H1 (cell line): Measurements from ENCODE around the gene MRPS9. TPM values are rescaled to one million over a fixed set of nuclear protein-coding genes. Genes with fewer than 3 reads are reported as not detected.

Source experiments
- CTCF ChIA-PET: fragments of 300-600 bp; sonication (Branson Sonifier 250); formaldehyde crosslinking; loops from one replicate; lab custom pipeline; 2021; ENCODE audit not compliant: partially characterized antibody; lab: Charles Lee
- POLR2A ChIA-PET: fragments of 300-600 bp; sonication (Branson Sonifier 250); formaldehyde crosslinking; loops from one replicate; lab custom pipeline; 2021; ENCODE audit warnings: inconsistent platforms; ENCODE audit not compliant: partially characterized antibody; lab: Charles Lee
- DNase-seq, 2 experiments: peaks; one replicate each; pipeline versions ENCODE4 v3.0.0 to v3.0.0-alpha.2; 2010 to 2022; ENCODE audit warnings: low spot score in 2 of 2, low read depth in 1 of 2, mixed read lengths in 1 of 2
- FAIRE-seq: peaks from 2 replicates; lab custom pipeline; 2011; peaks lifted over from hg19 to GRCh38; lab: Jason Lieb, UNC
- H2AFZ ChIP-seq: 2 replicates; pipeline ENCODE4 v1.8.1; 2012; ENCODE audit warnings: low read length, inconsistent platforms
- H2AK5ac ChIP-seq: 2 replicates; pipeline ENCODE4 v1.6.1; 2013; ENCODE audit warnings: low read depth, low read length
- H2BK120ac ChIP-seq: replicated peaks from 2 replicates; pipeline ENCODE3; 2013; ENCODE audit warnings: low read depth, low read length, inconsistent platforms
- H2BK12ac ChIP-seq: 2 replicates; pipeline ENCODE4 v1.6.1; 2013; ENCODE audit warnings: low read depth, low read length
- H2BK15ac ChIP-seq: 2 replicates; pipeline ENCODE4 v1.6.1; 2013; ENCODE audit warnings: low read length
- H2BK20ac ChIP-seq: 2 replicates; pipeline ENCODE4 v1.6.1; 2013; ENCODE audit warnings: low read length
- H2BK5ac ChIP-seq: 2 replicates; pipeline ENCODE4 v1.6.1; 2013; ENCODE audit warnings: low read depth, low read length
- H3K14ac ChIP-seq: 2 replicates; pipeline ENCODE4 v1.6.1; 2013; ENCODE audit warnings: inconsistent platforms; ENCODE audit not compliant: insufficient read length
- H3K18ac ChIP-seq: 2 replicates; pipeline ENCODE4 v1.6.1; 2013; ENCODE audit warnings: low read length; ENCODE audit errors: extremely low read depth
- H3K23ac ChIP-seq: 2 replicates; pipeline ENCODE4 v1.6.1; 2013; ENCODE audit warnings: inconsistent platforms; ENCODE audit not compliant: insufficient read length
- H3K23me2 ChIP-seq: 2 replicates; pipeline ENCODE4 v1.6.1; 2013; ENCODE audit warnings: low read depth, low read length
- H3K27ac ChIP-seq: 2 replicates; pipeline ENCODE4 v1.6.1; 2011; ENCODE audit warnings: low read depth, low read length, inconsistent platforms
- H3K27me3 ChIP-seq, 4 experiments: replicated peaks in 1 of 4; 1 replicate in 1 of 4; 2 replicates in 3 of 4; pipeline versions ENCODE4 v1.6.1 to v1.8.1; 2011 to 2013; ENCODE audit warnings: low read length in 3 of 4, mild to moderate bottlenecking in 3 of 4, inconsistent platforms in 2 of 4, mixed read lengths in 2 of 4, moderate library complexity in 1 of 4; ENCODE audit not compliant: control insufficient read depth in 3 of 4, insufficient read depth in 3 of 4; ENCODE audit errors: extremely low read depth in 1 of 4
- H3K36me3 ChIP-seq, 4 experiments: 2 replicates each; pipeline versions ENCODE4 v1.6.1 to v1.8.1; 2011 to 2013; ENCODE audit warnings: mild to moderate bottlenecking in 4 of 4, low read length in 3 of 4, moderate library complexity in 2 of 4, control low read depth in 1 of 4, inconsistent platforms in 1 of 4; ENCODE audit not compliant: insufficient read depth in 4 of 4, control insufficient read depth in 2 of 4
- H3K4ac ChIP-seq: replicated peaks from 2 replicates; pipeline ENCODE3; 2013; ENCODE audit warnings: low read length, low read depth, mixed read lengths, inconsistent platforms; ENCODE audit not compliant: insufficient read length
- H3K4me1 ChIP-seq, 4 experiments: replicated peaks in 1 of 4; 1 replicate in 1 of 4; 2 replicates in 3 of 4; pipeline versions ENCODE4 v1.6.1 to v1.8.1; 2011 to 2013; ENCODE audit warnings: low read length in 3 of 4, inconsistent platforms in 2 of 4, mixed read lengths in 1 of 4; ENCODE audit not compliant: insufficient read depth in 4 of 4, control insufficient read depth in 3 of 4
- H3K4me2 ChIP-seq, 2 experiments: 2 replicates each; pipeline versions ENCODE4 v1.6.1 to v1.8.1; 2011 to 2013; ENCODE audit warnings: low read depth in 2 of 2, low read length in 2 of 2, control low read depth in 1 of 2, inconsistent platforms in 1 of 2, mild to moderate bottlenecking in 1 of 2; ENCODE audit not compliant: insufficient read depth in 1 of 2
- H3K4me3 ChIP-seq, 4 experiments: fragments of 200-600, 300-600 bp in 1 of 4; sonication (generic), shearing (Covaris generic), sonication (Bioruptor Twin) in 1 of 4; 2 replicates each; pipeline versions ENCODE4 v1.5.1 to v1.8.1; 2011 to 2016; ENCODE audit warnings: low read length in 4 of 4, low read depth in 3 of 4, control low read depth in 2 of 4, inconsistent platforms in 2 of 4, mild to moderate bottlenecking in 2 of 4, mixed read lengths in 1 of 4, moderate library complexity in 1 of 4; ENCODE audit not compliant: insufficient read depth in 2 of 4; ENCODE audit errors: extremely low read depth in 1 of 4
- H3K56ac ChIP-seq: replicated peaks from 2 replicates; pipeline ENCODE3; 2013; ENCODE audit warnings: low read depth, mild to moderate bottlenecking, mixed read lengths, low read length, inconsistent platforms; ENCODE audit not compliant: insufficient read length
- H3K79me1 ChIP-seq: 2 replicates; pipeline ENCODE4 v1.6.1; 2013; ENCODE audit warnings: low read depth, low read length, control low read depth
- H3K79me2 ChIP-seq, 2 experiments: 2 replicates each; pipeline versions ENCODE4 v1.6.1 to v1.8.1; 2012 to 2013; ENCODE audit warnings: low read length in 2 of 2, mild to moderate bottlenecking in 2 of 2, inconsistent platforms in 1 of 2; ENCODE audit not compliant: insufficient read depth in 2 of 2, control insufficient read depth in 1 of 2
- H3K9ac ChIP-seq, 4 experiments: replicated peaks in 1 of 4; 1 replicate in 1 of 4; 2 replicates in 3 of 4; pipeline versions ENCODE4 v1.6.1 to v1.8.1; 2011 to 2013; ENCODE audit warnings: low read depth in 3 of 4, low read length in 3 of 4, control low read depth in 2 of 4, mild to moderate bottlenecking in 2 of 4, moderate library complexity in 2 of 4, inconsistent platforms in 1 of 4; ENCODE audit errors: extremely low read depth in 1 of 4
- H3K9me3 ChIP-seq, 2 experiments: 2 replicates each; pipeline versions ENCODE4 v1.6.1 to v1.8.1; 2012 to 2013; ENCODE audit warnings: mild to moderate bottlenecking in 2 of 2, moderate library complexity in 2 of 2, control low read depth in 1 of 2, inconsistent platforms in 1 of 2, low read depth in 1 of 2, low read length in 1 of 2, mixed read lengths in 1 of 2; ENCODE audit not compliant: insufficient read depth in 2 of 2
- H4K20me1 ChIP-seq, 2 experiments: replicated peaks in 1 of 2; 2 replicates each; pipeline versions ENCODE3 to v1.8.1; 2011 to 2013; ENCODE audit warnings: inconsistent platforms in 2 of 2, low read length in 2 of 2, mild to moderate bottlenecking in 1 of 2; ENCODE audit not compliant: insufficient read depth in 2 of 2, control insufficient read depth in 1 of 2
- H4K5ac ChIP-seq: 2 replicates; pipeline ENCODE4 v1.6.1; 2013; ENCODE audit warnings: low read length, low read depth, mixed read lengths, inconsistent platforms; ENCODE audit not compliant: insufficient read length
- H4K8ac ChIP-seq: 2 replicates; pipeline ENCODE4 v1.8.0; 2013; ENCODE audit warnings: mild to moderate bottlenecking, moderate library complexity, low read length, inconsistent platforms; ENCODE audit not compliant: insufficient read depth; ENCODE audit errors: extremely low read depth
- H4K91ac ChIP-seq: replicated peaks from 2 replicates; pipeline ENCODE3; 2013; ENCODE audit warnings: low read length, mixed read lengths, inconsistent platforms; ENCODE audit not compliant: insufficient read length
- BACH1 ChIP-seq: IDR thresholded peaks from 2 replicates; pipeline ENCODE4 v1.6.1; 2012; ENCODE audit warnings: low read length, improper control_type of control experiment
- CBX5 ChIP-seq: fragments of 300-800, 300-1000 bp; sonication (generic); IDR thresholded peaks from 2 replicates; pipeline ENCODE4 v1.7.1; 2016; ENCODE audit warnings: antibody characterized with exemption, low read length, low read depth
- GABPA ChIP-seq: IDR thresholded peaks from 2 replicates; pipeline ENCODE4 v1.6.1; 2011; ENCODE audit warnings: mild to moderate bottlenecking, low read length, moderate library complexity, borderline replicate concordance; ENCODE audit not compliant: insufficient read depth
- NANOG ChIP-seq: IDR thresholded peaks from 2 replicates; pipeline ENCODE4 v1.6.1; 2011; ENCODE audit warnings: low read length, low read depth, mild to moderate bottlenecking, inconsistent platforms; ENCODE audit not compliant: insufficient read depth, poor library complexity, severe bottlenecking
- POLR2A ChIP-seq, 2 experiments: IDR thresholded peaks; 1 replicate in 1 of 2; 2 replicates in 1 of 2; pipeline ENCODE4 v1.6.1; 2011; ENCODE audit warnings: low read depth in 2 of 2, low read length in 2 of 2, mild to moderate bottlenecking in 2 of 2; ENCODE audit errors: control extremely low read depth in 1 of 2
- RAD21 ChIP-seq, 2 experiments: IDR thresholded peaks in 1 of 2; conservative IDR thresholded peaks in 1 of 2; 2 replicates each; pipeline ENCODE4 v1.6.1; 2011; ENCODE audit warnings: low read depth in 2 of 2, low read length in 2 of 2, improper control_type of control experiment in 1 of 2, inconsistent platforms in 1 of 2, mild to moderate bottlenecking in 1 of 2, moderate library complexity in 1 of 2
- RFX5 ChIP-seq: IDR thresholded peaks from 2 replicates; pipeline ENCODE4 v1.6.1; 2011; ENCODE audit warnings: low read depth, low read length, improper control_type of control experiment, borderline replicate concordance
- RNF2 ChIP-seq: fragments of 200-900, 300-1000 bp; sonication (generic); IDR thresholded peaks from 2 replicates; pipeline ENCODE4 v1.7.1; 2016; ENCODE audit warnings: borderline replicate concordance, low read depth, mild to moderate bottlenecking, antibody characterized with exemption, low read length; ENCODE audit not compliant: poor library complexity, severe bottlenecking; ENCODE audit errors: missing control alignments
- SP2 ChIP-seq: IDR thresholded peaks from 2 replicates; pipeline ENCODE4 v1.6.1; 2012; ENCODE audit warnings: mild to moderate bottlenecking, low read length, inconsistent platforms
- SUZ12 ChIP-seq: fragments of 200-600 bp; sonication (generic); IDR thresholded peaks from 2 replicates; pipeline ENCODE4 v1.6.1; 2012; ENCODE audit warnings: mild to moderate bottlenecking, inconsistent platforms, low read length, moderate library complexity, mixed read lengths
- TCF12 ChIP-seq: IDR thresholded peaks from 2 replicates; pipeline ENCODE4 v1.6.1; 2011; ENCODE audit warnings: low read depth, mild to moderate bottlenecking, low read length
- YY1 ChIP-seq: IDR thresholded peaks from 2 replicates; pipeline ENCODE4 v1.6.1; 2011; ENCODE audit warnings: low read depth, mild to moderate bottlenecking, low read length
- WGBS, 2 experiments: shearing (Covaris generic) in 1 of 2; methylation state at CpG; one replicate each; pipeline versions ENCODE4 v1.1.6 to v1.1.7; 2013 to 2015; ENCODE audit warnings: low lambda C conversion rate in 2 of 2, mixed read lengths in 2 of 2, inconsistent platforms in 1 of 2, low coverage in 1 of 2, missing lambda C conversion rate in 1 of 2; ENCODE audit not compliant: insufficient replicate concordance in 2 of 2, insufficient coverage in 1 of 2, insufficient read length in 1 of 2; ENCODE audit errors: extremely low coverage in 1 of 2, missing lambda C conversion rate in 1 of 2; 5-methylcytosine and 5-hydroxymethylcytosine counted together
- polyA plus RNA-seq, 7 experiments: library from polyadenylated mRNA; depleted of rRNA in 3 of 7; stranded (reverse) in 5 of 7; unstranded in 2 of 7; fragments of >200 nt in 5 of 7; fragments of 200-250 nt in 2 of 7; gene quantifications; 1 replicate in 5 of 7; 2 replicates in 1 of 7; 4 replicates in 1 of 7; pipeline versions ENCODE4 v1.2.1 to v1.2.3, GENCODE V29; 2011 to 2013; ENCODE audit warnings: missing spikeins in 2 of 7, mixed read lengths in 2 of 7
- total RNA-seq: library from RNA; stranded (reverse); fragmentation: NEBNext Ultra II Directional; extraction: Animal tissue kit (Norgen Biotek cat#: 25700); gene quantifications from 2 replicates; pipeline ENCODE4 v1.2.1, GENCODE V29; 2021

The MRPS9 gene
- total and polyA plus RNA-seq, 2 of the 8 experiments (the other 6 are each of a cell fraction or from before 2014, with no cell fraction given): 36.2 to 71.0 TPM

GRCh38 chr2:105116348-105116747, 78.5 kb downstream of the MRPS9 start:
- Histone ChIP-seq H3K9ac (no peak overlapping the region), H3K27me3 (no peaks in the 10 kb centered on the region), H2BK15ac (no peak overlapping the region), H2BK5ac (no peak overlapping the region), H2BK12ac (no peak overlapping the region), H4K5ac (no peak overlapping the region), H3K4ac (no peak overlapping the region), H3K23me2 (no peaks in the 10 kb centered on the region), H3K36me3 (no peaks in the 10 kb centered on the region), H3K9me3 (no peaks in the 10 kb centered on the region), H3K18ac (no peak overlapping the region), H4K20me1 (no peaks in the 10 kb centered on the region), H3K79me2 (no peaks in the 10 kb centered on the region), H2AK5ac (no peak overlapping the region), H3K23ac (no peak overlapping the region), H3K4me1 (no peaks in the 10 kb centered on the region), H2BK20ac (no peak overlapping the region), H3K4me3 (no peak overlapping the region), H4K8ac (no peak overlapping the region), H2BK120ac (no peak overlapping the region), H2AFZ (no peak overlapping the region), H3K14ac (no peak overlapping the region), H4K91ac (no peak overlapping the region), H3K27ac (no peak overlapping the region), H3K56ac (no peak overlapping the region), H3K79me1 (no peaks in the 10 kb centered on the region), H3K4me2 (no peak overlapping the region)
- DNase-seq (no peak), FAIRE-seq (no peak)
- ChIA-PET POLR2A (interaction anchor here (0.9 to 1.6 kb wide), 2 partner anchors 119 to 124 kb away, joined by 3 to 9 read pairs; no protein-coding TSS in a partner anchor), CTCF (interaction anchor here (0.7 to 14.4 kb wide), 22 partner anchors 8 to 182 kb away, joined by 3 to 541 read pairs (median 12); partner anchors contain the start of gene GPR45)
- no peak for TF ChIP-seq YY1
- no peak for TF ChIP-seq GABPA
- no peak for TF ChIP-seq BACH1
- no peak for TF ChIP-seq RNF2
- no peak for TF ChIP-seq RFX5
- no peak for TF ChIP-seq CBX5
- no peak for TF ChIP-seq SUZ12
- no peak for TF ChIP-seq TCF12
- TF ChIP-seq POLR2A (IDR thresholded peaks at IDR 0.05; ENCODE audit: control extremely low read depth in 1 of 2, low read depth in 2 of 2, low read length in 2 of 2): no peak
- no peak for TF ChIP-seq RAD21 (IDR thresholded peaks at IDR 0.05 in 1 of 2, conservative IDR thresholded peaks at IDR 0.05 in 1 of 2; ENCODE audit: low read depth in 2 of 2, low read length in 2 of 2)
- no peak for TF ChIP-seq NANOG
- TF ChIP-seq SP2: no peak
- WGBS, 2 experiments: 88% methylated on average over 5 of the region's 5 CpGs; no CpG with 5 or more reads in 1 of the 2 experiments
